ENCODE measurements around the gene NET1. TPM values are rescaled to one million over a fixed set of nuclear protein-coding genes. Genes with fewer than 3 reads are reported as not detected.

NET1 gene
- polyA plus RNA-seq, 1 of the 3 experiments (the other 2 are of a cell fraction), result 4.7 TPM

- Histone ChIP-seq H3K9me2 (no peaks in the 10 kb centered on the region), H3K27me3 (ENCODE audit: insufficient read depth) (peaks cover 64% of the 10 kb centered on the region), H3K79me2 (ENCODE audit: insufficient read depth) (no peaks in the 10 kb centered on the region), H3K4me3 (ENCODE audit: low read depth in 2 of 2, low read length in 1 of 2) (no peak overlapping the region; a peak in 1 of 4 replicates), H3K36me3 (replicated peaks in 1 of 2; ENCODE audit: control insufficient read depth in 1 of 2, insufficient read depth in 2 of 2, low read length in 1 of 2) (no peaks in the 10 kb centered on the region), H3K27ac (ENCODE audit: low read depth in 2 of 2, low read length in 1 of 2) (no peak overlapping the region), H3K4me2 (peak overlapping the region; percentile 61), H3K9ac (no peak overlapping the region), H3K4me1 (ENCODE audit: control insufficient read depth in 1 of 2, insufficient read depth in 2 of 2, low read depth in 1 of 2, low read length in 1 of 2) (peaks cover 0 to 4% of the 10 kb centered on the region in 2 experiments; a peak in 1 of 4 replicates), H3K9me3 (no peaks in the 10 kb centered on the region), H2AFZ (ENCODE audit: low read depth) (no peak overlapping the region), H3F3A (replicated peaks; ENCODE audit: insufficient read depth) (peaks cover 1% of the 10 kb centered on the region), H4K20me1 (ENCODE audit: insufficient read depth) (no peaks in the 10 kb centered on the region)
- no peak for DNase-seq
- WGBS (ENCODE audit: low lambda C conversion rate), result 57% methylated on average over 11 of the region's 11 CpGs
- ChIA-PET POLR2A (no interaction called here), CTCF (interaction anchor here (1.8 kb wide), 1 partner anchor 515 kb away, joined by 4 read pairs; no protein-coding TSS in a partner anchor)
- TF ChIP-seq TCF12 (IDR thresholded peaks at IDR 0.05), result no peak
- no peak for TF ChIP-seq TEAD4 (IDR thresholded peaks at IDR 0.05; ENCODE audit: borderline replicate concordance, insufficient read depth)
- TF ChIP-seq IRF3 (IDR thresholded peaks at IDR 0.05; ENCODE audit: low read depth, low read length), result no peak
- no peak for TF ChIP-seq ZBTB33 (IDR thresholded peaks at IDR 0.05; ENCODE audit: borderline replicate concordance, low read depth)
- no peak for TF ChIP-seq GABPA (IDR thresholded peaks at IDR 0.05; ENCODE audit: low read depth)
- no peak for TF ChIP-seq ELF1 (IDR thresholded peaks at IDR 0.05)
- no peak for TF ChIP-seq SMC3 (IDR thresholded peaks at IDR 0.05; ENCODE audit: low read depth, low read length)
Measured at GRCh38 chr10:5364374-5364773, 48.0 kb upstream of the NET1 start.

GRCh38 chr10:5364890-5365338 is 47.4 kb upstream of the NET1 start, which contains the start of gene UCN3:
UCN3 (plus strand) TSS chr10:5364966; CDS start chr10:5373721, 8,755 bp downstream.
- no peak for TF ChIP-seq RXRA (IDR thresholded peaks at IDR 0.05; ENCODE audit: borderline replicate concordance, low read depth)
- TF ChIP-seq YY1 (IDR thresholded peaks at IDR 0.05; ENCODE audit: low read depth), result no peak
- H3K9me3 ChIP-seq, result no peaks in the 10 kb centered on the region
- CTCF ChIA-PET, result interaction anchor here (1.3 kb wide), 1 partner anchor 550 kb away, joined by 3 read pairs; no protein-coding TSS in a partner anchor
- peak within 1 kb of the TSS; percentile 65; the same call in 1 of the 2 replicates for H2AFZ ChIP-seq (ENCODE audit: low read depth)
- H3K36me3 ChIP-seq (replicated peaks in 1 of 2; ENCODE audit: control insufficient read depth in 1 of 2, insufficient read depth in 2 of 2, low read length in 1 of 2), result no peaks in the 10 kb centered on the region
- H3K9ac ChIP-seq, result no peak within 1 kb of the TSS
- peak within 1 kb of the TSS; percentile 61 for H3K4me2 ChIP-seq
- H3F3A ChIP-seq (replicated peaks; ENCODE audit: insufficient read depth), result peaks cover 7% of the 10 kb centered on the region
- H4K20me1 ChIP-seq (ENCODE audit: insufficient read depth), result no peaks in the 10 kb centered on the region
- H3K79me2 ChIP-seq (ENCODE audit: insufficient read depth), result no peaks in the 10 kb centered on the region
- H3K27me3 ChIP-seq (ENCODE audit: insufficient read depth), result peaks cover 64% of the 10 kb centered on the region
- POLR2A ChIA-PET, result no interaction called here
- no peak within 1 kb of the TSS for H3K27ac ChIP-seq (ENCODE audit: low read depth in 2 of 2, low read length in 1 of 2)
- 13% methylated on average over 18 of the region's 21 CpGs for WGBS (ENCODE audit: low lambda C conversion rate)
- H3K4me1 ChIP-seq (ENCODE audit: control insufficient read depth in 1 of 2, insufficient read depth in 2 of 2, low read depth in 1 of 2, low read length in 1 of 2), result peaks cover 0 to 4% of the 10 kb centered on the region in 2 experiments; a peak in 1 of 4 replicates
- peak within 1 kb of the TSS in 1 of 2 experiments; percentile 22; a peak in 3 of 4 replicates for H3K4me3 ChIP-seq (ENCODE audit: low read depth in 2 of 2, low read length in 1 of 2)
- H3K9me2 ChIP-seq, result no peaks in the 10 kb centered on the region
- DNase-seq, result no peak
